ENCODE results near the gene TSR3.

Gene TSR3

GRCh38 chr16:1308036-1308976 lies 43.4 kb downstream of the TSR3 start:
- no peak for DNase-seq (ENCODE audit: low read depth)

- DNase-seq (ENCODE audit: low read depth): no peak
Measured at GRCh38 chr16:1306334-1306733, 45.3 kb downstream of the TSR3 start.

GRCh38 chr16:1305823-1306222 lies 45.9 kb downstream of the TSR3 start:
- no peak for DNase-seq (ENCODE audit: low read depth)

GRCh38 chr16:1301562-1301961 lies 50.1 kb downstream of the TSR3 start:
- no peak for DNase-seq (ENCODE audit: low read depth)

- DNase-seq (ENCODE audit: low read depth): no peak
Measured at GRCh38 chr16:1300664-1301476, 50.8 kb downstream of the TSR3 start.

GRCh38 chr16:1299868-1300203 lies 51.8 kb downstream of the TSR3 start:
- DNase-seq (ENCODE audit: low read depth): no peak

Measured in fibroblast of the conjunctiva (primary cell).